T-cell (primary cell): ENCODE measurements around the gene TNRC6B. TPM values are rescaled to one million over a fixed set of nuclear protein-coding genes. Genes with fewer than 3 reads are reported as not detected.

Experiments
- ATAC-seq, 4 experiments: fragments of 200-7000 bp in 3 of 4; fragments of 150-1000 bp in 1 of 4; cut with Tn5 transposase; replicated peaks in 1 of 4; 1 replicate in 3 of 4; 2 replicates in 1 of 4; pipeline ENCODE4 v1.10.0; 2021; ENCODE audit warnings: moderate library complexity in 3 of 4, mild to moderate bottlenecking in 2 of 4, moderate number of reproducible peaks in 1 of 4
- CTCF ChIA-PET, 2 donors: fragments of 300-600 bp; sonication (Branson Sonifier 250); formaldehyde crosslinking; loops; one replicate each; lab custom pipeline; 2022; ENCODE audit warnings: antibody characterized with exemption in 2 of 2; lab: Charles Lee
- POLR2A ChIA-PET, 2 donors: fragments of 300-600 bp; sonication (Branson Sonifier 250); formaldehyde crosslinking; loops; one replicate each; lab custom pipeline; 2022; ENCODE audit warnings: antibody characterized with exemption in 2 of 2; lab: Charles Lee
- DNase-seq, 35 experiments: peaks; one replicate each; pipeline versions ENCODE4 v3.0.0 to v3.0.0-alpha.2; 2013 to 2023
- H3K27ac ChIP-seq: one replicate; pipeline ENCODE4 v1.5.1; 2013; ENCODE audit warnings: low read length
- H3K27me3 ChIP-seq, 2 experiments: replicated peaks in 1 of 2; 1 replicate in 1 of 2; 2 replicates in 1 of 2; pipeline versions ENCODE4 v1.6.1 to v1.7.0; 2013; ENCODE audit warnings: low read length in 1 of 2, mixed read lengths in 1 of 2; ENCODE audit not compliant: control insufficient read depth in 2 of 2, insufficient read depth in 2 of 2; ENCODE audit errors: extremely low read depth in 1 of 2
- H3K36me3 ChIP-seq, 2 donors: 1 replicate in 1 of 2; 2 replicates in 1 of 2; pipeline versions ENCODE4 v1.6.1 to v1.7.0; 2013; ENCODE audit warnings: low read length in 1 of 2; ENCODE audit not compliant: control insufficient read depth in 2 of 2, insufficient read depth in 1 of 2; ENCODE audit errors: extremely low read depth in 1 of 2
- H3K4me1 ChIP-seq, 2 experiments: 1 replicate in 1 of 2; 2 replicates in 1 of 2; pipeline versions ENCODE4 v1.6.1 to v1.7.0; 2013; ENCODE audit warnings: low read length in 2 of 2, mixed read lengths in 1 of 2; ENCODE audit not compliant: insufficient read depth in 2 of 2, control insufficient read depth in 1 of 2; ENCODE audit errors: extremely low read depth in 1 of 2
- H3K4me3 ChIP-seq, 2 donors: 1 replicate in 1 of 2; 2 replicates in 1 of 2; pipeline versions ENCODE4 v1.5.1 to v1.7.0; 2013; ENCODE audit warnings: mild to moderate bottlenecking in 2 of 2, low read length in 1 of 2, moderate library complexity in 1 of 2; ENCODE audit not compliant: control insufficient read depth in 1 of 2; ENCODE audit errors: extremely low read depth in 1 of 2
- H3K9me3 ChIP-seq: 2 replicates; pipeline ENCODE4 v1.7.0; 2013
- H3K27ac Mint-ChIP-seq, 2 donors: one replicate each; pipeline ENCODE4 v1.8.0; 2020 to 2021; ENCODE audit warnings: mild to moderate bottlenecking in 2 of 2, mixed read lengths in 2 of 2
- H3K27me3 Mint-ChIP-seq, 2 donors: one replicate each; pipeline ENCODE4 v1.8.0; 2021 to 2022; ENCODE audit warnings: mixed read lengths in 2 of 2
- H3K36me3 Mint-ChIP-seq: one replicate; pipeline ENCODE4 v1.8.0; 2021; ENCODE audit warnings: mixed read lengths
- H3K4me1 Mint-ChIP-seq, 3 donors: one replicate each; pipeline ENCODE4 v1.8.0; 2020 to 2022; ENCODE audit warnings: mixed read lengths in 3 of 3, mild to moderate bottlenecking in 1 of 3
- H3K4me3 Mint-ChIP-seq, 3 donors: one replicate each; pipeline ENCODE4 v1.8.0; 2020 to 2022; ENCODE audit warnings: mild to moderate bottlenecking in 3 of 3, mixed read lengths in 3 of 3, moderate library complexity in 3 of 3
- H3K9me3 Mint-ChIP-seq, 3 donors: one replicate each; pipeline ENCODE4 v1.8.0; 2020 to 2022; ENCODE audit warnings: mixed read lengths in 3 of 3
- WGBS: methylation state at CpG from one replicate; pipeline ENCODE4 v1.1.5; 2013; ENCODE audit warnings: missing lambda C conversion rate; ENCODE audit not compliant: insufficient coverage; 5-methylcytosine and 5-hydroxymethylcytosine counted together
- total RNA-seq, 35 experiments: library from RNA in 6 of 35; stranded (reverse) in 6 of 35; fragments of 120-200 nt in 1 of 35; gene quantifications; one replicate each; pipeline versions ENCODE4 v1.2.1 to v1.2.4 and lab custom pipeline; 2013 to 2026

Gene TNRC6B
- total RNA-seq, 5 donors from 2014 or later (not counting 1 experiment from before 2014, with no cell fraction given), result 122 to 173 (median 143) TPM

GRCh38 chr22:40189997-40190396 is 12.3 kb downstream of the TNRC6B start:
- Mint-ChIP-seq H3K27me3 (no peaks in the 10 kb centered on the region), H3K4me3 (no peak overlapping the region), H3K9me3 (no peaks in the 10 kb centered on the region), H3K4me1 (peaks cover 86 to 89% (median 87%) of the 10 kb centered on the region in 3 donors), H3K27ac (peak overlapping the region; percentile 4 to 53), H3K36me3 (peaks cover 18% of the 10 kb centered on the region)
- Histone ChIP-seq H3K9me3 (no peaks in the 10 kb centered on the region), H3K4me1 (peaks cover 19 to 42% of the 10 kb centered on the region in 2 experiments), H3K36me3 (peaks cover 0 to 17% of the 10 kb centered on the region in 2 donors), H3K4me3 (no peak overlapping the region), H3K27me3 (no peaks in the 10 kb centered on the region), H3K27ac (no peak overlapping the region)
- DNase-seq (no peak), ATAC-seq (no peak)
- ChIA-PET POLR2A (interaction anchor here in 1 of 2 donors (0.9 kb wide), 1 partner anchor 13 kb away, joined by 3 read pairs; the partner anchor contains the start of gene TNRC6B), CTCF (interaction anchor here in 1 of 2 donors (0.5 kb wide), 1 partner anchor 688 kb away, joined by 5 read pairs; no protein-coding TSS in a partner anchor)
- WGBS, result no CpG with 5 or more reads among the region's 1 CpG

DNA sequence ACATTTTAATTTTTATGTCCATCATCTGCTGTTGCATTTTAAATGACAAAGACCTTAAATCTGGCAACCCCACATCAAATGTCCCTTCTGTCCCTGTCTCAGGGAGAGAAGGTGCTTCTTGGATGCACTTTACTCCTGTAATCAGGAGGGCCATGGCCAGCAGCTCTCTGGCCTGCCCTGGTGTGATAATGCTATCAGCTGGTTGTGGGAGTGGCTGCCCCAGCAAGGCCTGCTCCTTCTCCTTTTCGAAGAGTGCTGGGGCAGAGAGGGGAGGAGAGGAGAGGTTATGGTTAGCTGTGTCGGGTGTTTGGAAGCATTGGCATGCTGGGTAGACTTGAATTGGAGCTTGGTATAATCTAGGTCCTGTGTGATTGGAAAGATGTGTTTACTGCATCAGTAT is 12.8 kb downstream of the TNRC6B start:
- Histone ChIP-seq H3K36me3 (peaks cover 0 to 17% of the 10 kb centered on the region in 2 donors), H3K27ac (no peak overlapping the region), H3K9me3 (no peaks in the 10 kb centered on the region), H3K27me3 (no peaks in the 10 kb centered on the region), H3K4me1 (peaks cover 21 to 40% of the 10 kb centered on the region in 2 experiments), H3K4me3 (no peak overlapping the region)
- ChIA-PET POLR2A (interaction anchor here (0.6 to 0.9 kb wide), 2 partner anchors 12 to 155 kb away, joined by 3 read pairs; no protein-coding TSS in a partner anchor), CTCF (interaction anchor here in 1 of 2 donors (0.5 to 1.5 kb wide), 3 partner anchors 10 to 123 kb away, joined by 3 to 4 read pairs (median 3); no protein-coding TSS in a partner anchor)
- H3K27me3 Mint-ChIP-seq, result no peaks in the 10 kb centered on the region
- H3K36me3 Mint-ChIP-seq, result peaks cover 15% of the 10 kb centered on the region
- H3K4me1 Mint-ChIP-seq, result peaks cover 84 to 89% (median 87%) of the 10 kb centered on the region in 3 donors
- peak overlapping the region; percentile 58 to 64 for H3K27ac Mint-ChIP-seq
- 100% methylated on average over 1 of the region's 2 CpGs for WGBS
- no peak for ATAC-seq
- DNase-seq, result no peak
- H3K4me3 Mint-ChIP-seq, result peak overlapping the region in 1 of 3 donors; percentile 47
- no peaks in the 10 kb centered on the region for H3K9me3 Mint-ChIP-seq

GRCh38 chr22:40193429-40194421 is 16.0 kb downstream of the TNRC6B start:
- Histone ChIP-seq H3K27ac (peak overlapping the region; percentile 7), H3K9me3 (no peaks in the 10 kb centered on the region), H3K4me1 (peaks cover 27 to 47% of the 10 kb centered on the region in 2 experiments), H3K36me3 (peaks cover 4 to 17% of the 10 kb centered on the region in 2 donors), H3K27me3 (no peaks in the 10 kb centered on the region), H3K4me3 (no peak overlapping the region)
- POLR2A ChIA-PET, result interaction anchor here (0.5 kb wide), 2 partner anchors 50 to 508 kb away, joined by 3 to 6 read pairs; no protein-coding TSS in a partner anchor
- Mint-ChIP-seq H3K27ac (peak overlapping the region; percentile 67 to 85), H3K4me3 (peak overlapping the region in 1 of 3 donors; percentile 29), H3K9me3 (no peaks in the 10 kb centered on the region), H3K27me3 (no peaks in the 10 kb centered on the region), H3K36me3 (peaks cover 13% of the 10 kb centered on the region), H3K4me1 (peaks cover 86 to 91% (median 88%) of the 10 kb centered on the region in 3 donors)
- 79% methylated on average over 10 of the region's 13 CpGs for WGBS
- ATAC-seq, result peak in 3 of 4 experiments; percentile 16 to 62 (median 17)
- DNase-seq, result peak in 1 of 35 experiments; percentile 38
- CTCF ChIA-PET, result interaction anchor here (0.6 to 0.9 kb wide), 4 partner anchors 27 to 150 kb away, joined by 3 to 4 read pairs (median 3); no protein-coding TSS in a partner anchor

- Histone ChIP-seq H3K4me1 (peaks cover 27 to 47% of the 10 kb centered on the region in 2 experiments), H3K4me3 (no peak overlapping the region), H3K27me3 (no peaks in the 10 kb centered on the region), H3K36me3 (peaks cover 4 to 17% of the 10 kb centered on the region in 2 donors), H3K27ac (no peak overlapping the region), H3K9me3 (no peaks in the 10 kb centered on the region)
- Mint-ChIP-seq H3K36me3 (peaks cover 14% of the 10 kb centered on the region), H3K4me1 (peaks cover 87 to 91% (median 88%) of the 10 kb centered on the region in 3 donors), H3K27me3 (no peaks in the 10 kb centered on the region), H3K9me3 (no peaks in the 10 kb centered on the region), H3K27ac (peak overlapping the region; percentile 69 to 85), H3K4me3 (no peak overlapping the region)
- 52% methylated on average over 3 of the region's 3 CpGs for WGBS
- CTCF ChIA-PET, result interaction anchor here in 1 of 2 donors (0.6 kb wide), 1 partner anchor 262 kb away, joined by 7 read pairs; no protein-coding TSS in a partner anchor
- ATAC-seq, result peak in 2 of 4 experiments; percentile 40 to 51
- POLR2A ChIA-PET, result interaction anchor here in 1 of 2 donors (0.5 kb wide), 1 partner anchor 507 kb away, joined by 6 read pairs; no protein-coding TSS in a partner anchor
- DNase-seq, result no peak
These were observed 16.9 kb downstream of the TNRC6B start for GRCh38 chr22:40194656-40195055.

DNA sequence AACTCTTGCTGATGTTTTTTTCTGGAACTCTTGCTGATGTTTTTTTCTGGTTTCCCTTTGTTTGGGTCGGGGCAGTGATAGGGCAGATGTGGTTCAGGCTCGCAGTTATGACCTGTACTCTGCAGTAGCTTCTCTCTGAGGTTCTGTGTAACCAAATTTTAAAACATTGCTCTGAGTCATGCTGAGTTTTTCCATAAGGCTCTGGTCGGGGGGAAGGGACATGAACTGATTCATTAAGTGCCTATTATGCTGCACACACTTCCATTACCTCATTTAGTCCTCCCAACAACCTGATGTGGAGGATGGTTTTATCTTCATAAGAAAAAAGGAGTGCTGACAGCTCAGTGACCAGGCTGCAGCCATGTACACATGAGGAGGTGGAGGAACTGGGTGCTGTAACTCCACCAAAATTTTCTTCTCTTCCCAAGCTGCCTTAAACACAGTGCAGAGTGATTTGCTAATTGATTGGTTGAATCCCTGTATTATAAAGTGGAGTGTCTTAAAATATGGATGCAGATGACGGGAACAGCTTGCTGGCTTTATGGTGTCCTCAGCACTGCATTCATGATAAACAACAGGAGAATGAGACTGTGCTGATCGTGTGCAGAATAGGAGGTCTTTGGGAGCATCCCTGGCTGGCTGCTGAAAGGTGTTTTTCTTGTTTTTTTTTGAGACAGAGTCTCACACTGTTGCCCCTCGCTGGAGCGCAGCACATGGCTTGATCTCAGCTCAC is 19.1 kb downstream of the TNRC6B start:
- peaks cover 4 to 13% of the 10 kb centered on the region in 2 donors for H3K36me3 ChIP-seq
- H3K27me3 ChIP-seq, result no peaks in the 10 kb centered on the region
- POLR2A ChIA-PET, result interaction anchor here in 1 of 2 donors (0.8 kb wide), 1 partner anchor 24 kb away, joined by 3 read pairs; no protein-coding TSS in a partner anchor
- peak overlapping the region; percentile 77 to 85 for H3K27ac Mint-ChIP-seq
- no peaks in the 10 kb centered on the region for H3K9me3 ChIP-seq
- no peaks in the 10 kb centered on the region for H3K27me3 Mint-ChIP-seq
- H3K4me1 ChIP-seq, result peaks cover 30 to 50% of the 10 kb centered on the region in 2 experiments
- CTCF ChIA-PET, result no interaction called here
- no peak overlapping the region for H3K4me3 ChIP-seq
- H3K36me3 Mint-ChIP-seq, result peaks cover 6% of the 10 kb centered on the region
- no peak overlapping the region for H3K27ac ChIP-seq
- 45% methylated on average over 3 of the region's 7 CpGs for WGBS
- no peaks in the 10 kb centered on the region for H3K9me3 Mint-ChIP-seq
- DNase-seq (no peak), ATAC-seq (peak in 2 of 4 experiments; percentile 19 to 47)
- no peak overlapping the region for H3K4me3 Mint-ChIP-seq
- H3K4me1 Mint-ChIP-seq, result peaks cover 87 to 90% (median 88%) of the 10 kb centered on the region in 3 donors
